ENCODE measurements around the gene RCE1.

RCE1 gene

GRCh38 chr11:66861038-66861773 is 18.0 kb downstream of the RCE1 start:
- H3K36me3 ChIP-seq (ENCODE audit: control insufficient read depth in 4 of 4, insufficient read depth in 4 of 4, low read length in 3 of 4), result peaks cover 0 to 21% (median 7%) of the 10 kb centered on the region in 4 experiments
- WGBS (ENCODE audit: insufficient coverage), result 93% methylated on average over 32 of the region's 32 CpGs
- H3K9me3 ChIP-seq (ENCODE audit: control extremely low read depth in 1 of 5, control insufficient read depth in 4 of 5, insufficient read depth in 2 of 5, low read depth in 1 of 5, low read length in 4 of 5), result no peaks in the 10 kb centered on the region
- H3K4me1 ChIP-seq (ENCODE audit: control extremely low read depth in 1 of 4, control insufficient read depth in 4 of 4, insufficient read depth in 4 of 4, low read length in 3 of 4), result peaks cover 0 to 14% (median 9%) of the 10 kb centered on the region in 4 experiments
- DNase-seq, result no peak
- no peak overlapping the region for H3K27ac ChIP-seq (ENCODE audit: insufficient read depth in 1 of 2, low read depth in 1 of 2, low read length in 2 of 2, poor library complexity in 1 of 2, severe bottlenecking in 2 of 2)
- ChIA-PET POLR2A (no interaction called here), CTCF (no interaction called here)
- no peaks in the 10 kb centered on the region for H3K27me3 ChIP-seq (replicated peaks in 2 of 5; ENCODE audit: control insufficient read depth in 4 of 5, insufficient read depth in 5 of 5, low read length in 4 of 5)
- H3K4me3 ChIP-seq (ENCODE audit: control insufficient read depth in 1 of 7, extremely low read depth in 1 of 7, insufficient read depth in 4 of 7, low read depth in 2 of 7, low read length in 6 of 7), result no peak overlapping the region

GRCh38 chr11:66861774-66862558 is 18.7 kb downstream of the RCE1 start:
- ChIA-PET CTCF (interaction anchor here (1.4 kb wide), 1 partner anchor 11 kb away, joined by 3 read pairs; no protein-coding TSS in a partner anchor), POLR2A (no interaction called here)
- 96% methylated on average over 23 of the region's 30 CpGs for WGBS (ENCODE audit: insufficient coverage)
- Histone ChIP-seq H3K4me3 (ENCODE audit: control insufficient read depth in 1 of 7, extremely low read depth in 1 of 7, insufficient read depth in 4 of 7, low read depth in 2 of 7, low read length in 6 of 7) (no peak overlapping the region), H3K27me3 (replicated peaks in 2 of 5; ENCODE audit: control insufficient read depth in 4 of 5, insufficient read depth in 5 of 5, low read length in 4 of 5) (no peaks in the 10 kb centered on the region), H3K36me3 (ENCODE audit: control insufficient read depth in 4 of 4, insufficient read depth in 4 of 4, low read length in 3 of 4) (peaks cover 0 to 21% (median 7%) of the 10 kb centered on the region in 4 experiments), H3K9me3 (ENCODE audit: control extremely low read depth in 1 of 5, control insufficient read depth in 4 of 5, insufficient read depth in 2 of 5, low read depth in 1 of 5, low read length in 4 of 5) (no peaks in the 10 kb centered on the region), H3K4me1 (ENCODE audit: control extremely low read depth in 1 of 4, control insufficient read depth in 4 of 4, insufficient read depth in 4 of 4, low read length in 3 of 4) (peaks cover 0 to 10% (median 5%) of the 10 kb centered on the region in 4 experiments), H3K27ac (ENCODE audit: insufficient read depth in 1 of 2, low read depth in 1 of 2, low read length in 2 of 2, poor library complexity in 1 of 2, severe bottlenecking in 2 of 2) (no peak overlapping the region)
- no peak for DNase-seq

GRCh38 chr11:66862559-66863037 is 19.4 kb downstream of the RCE1 start:
- POLR2A ChIA-PET, result no interaction called here
- no peaks in the 10 kb centered on the region for H3K9me3 ChIP-seq (ENCODE audit: control extremely low read depth in 1 of 5, control insufficient read depth in 4 of 5, insufficient read depth in 2 of 5, low read depth in 1 of 5, low read length in 4 of 5)
- H3K27ac ChIP-seq (ENCODE audit: insufficient read depth in 1 of 2, low read depth in 1 of 2, low read length in 2 of 2, poor library complexity in 1 of 2, severe bottlenecking in 2 of 2), result no peak overlapping the region
- CTCF ChIA-PET, result interaction anchor here (1.4 kb wide), 1 partner anchor 10 kb away, joined by 3 read pairs; no protein-coding TSS in a partner anchor
- no peaks in the 10 kb centered on the region for H3K27me3 ChIP-seq (replicated peaks in 2 of 5; ENCODE audit: control insufficient read depth in 4 of 5, insufficient read depth in 5 of 5, low read length in 4 of 5)
- DNase-seq, result no peak
- peaks cover 0 to 5% (median 1%) of the 10 kb centered on the region in 4 experiments for H3K4me1 ChIP-seq (ENCODE audit: control extremely low read depth in 1 of 4, control insufficient read depth in 4 of 4, insufficient read depth in 4 of 4, low read length in 3 of 4)
- H3K36me3 ChIP-seq (ENCODE audit: control insufficient read depth in 4 of 4, insufficient read depth in 4 of 4, low read length in 3 of 4), result peaks cover 0 to 21% (median 7%) of the 10 kb centered on the region in 4 experiments
- H3K4me3 ChIP-seq (ENCODE audit: control insufficient read depth in 1 of 7, extremely low read depth in 1 of 7, insufficient read depth in 4 of 7, low read depth in 2 of 7, low read length in 6 of 7), result no peak overlapping the region
- 97% methylated on average over 11 of the region's 11 CpGs for WGBS (ENCODE audit: insufficient coverage)

GRCh38 chr11:66863428-66864125 is 20.3 kb downstream of the RCE1 start:
- peaks cover 0 to 19% (median 7%) of the 10 kb centered on the region in 4 experiments for H3K36me3 ChIP-seq (ENCODE audit: control insufficient read depth in 4 of 4, insufficient read depth in 4 of 4, low read length in 3 of 4)
- ChIA-PET POLR2A (no interaction called here), CTCF (interaction anchor here (1.4 kb wide), 1 partner anchor 9 kb away, joined by 3 read pairs; no protein-coding TSS in a partner anchor)
- DNase-seq, result no peak
- peaks cover 0 to 2% (median under 1%) of the 10 kb centered on the region in 4 experiments for H3K4me1 ChIP-seq (ENCODE audit: control extremely low read depth in 1 of 4, control insufficient read depth in 4 of 4, insufficient read depth in 4 of 4, low read length in 3 of 4)
- 95% methylated on average over 30 of the region's 31 CpGs for WGBS (ENCODE audit: insufficient coverage)
- no peak overlapping the region for H3K27ac ChIP-seq (ENCODE audit: insufficient read depth in 1 of 2, low read depth in 1 of 2, low read length in 2 of 2, poor library complexity in 1 of 2, severe bottlenecking in 2 of 2)
- no peak overlapping the region for H3K4me3 ChIP-seq (ENCODE audit: control insufficient read depth in 1 of 7, extremely low read depth in 1 of 7, insufficient read depth in 4 of 7, low read depth in 2 of 7, low read length in 6 of 7)
- no peaks in the 10 kb centered on the region for H3K27me3 ChIP-seq (replicated peaks in 2 of 5; ENCODE audit: control insufficient read depth in 4 of 5, insufficient read depth in 5 of 5, low read length in 4 of 5)
- H3K9me3 ChIP-seq (ENCODE audit: control extremely low read depth in 1 of 5, control insufficient read depth in 4 of 5, insufficient read depth in 2 of 5, low read depth in 1 of 5, low read length in 4 of 5), result no peaks in the 10 kb centered on the region

- peaks cover 0 to 7% (median 5%) of the 10 kb centered on the region in 4 experiments for H3K4me1 ChIP-seq (ENCODE audit: control extremely low read depth in 1 of 4, control insufficient read depth in 4 of 4, insufficient read depth in 4 of 4, low read length in 3 of 4)
- ChIA-PET CTCF (interaction anchor here (1.1 kb wide), 1 partner anchor 9 kb away, joined by 4 read pairs; no protein-coding TSS in a partner anchor), POLR2A (no interaction called here)
- DNase-seq, result no peak
- no peaks in the 10 kb centered on the region for H3K27me3 ChIP-seq (replicated peaks in 2 of 5; ENCODE audit: control insufficient read depth in 4 of 5, insufficient read depth in 5 of 5, low read length in 4 of 5)
- H3K27ac ChIP-seq (ENCODE audit: insufficient read depth in 1 of 2, low read depth in 1 of 2, low read length in 2 of 2, poor library complexity in 1 of 2, severe bottlenecking in 2 of 2), result no peak overlapping the region
- no peaks in the 10 kb centered on the region for H3K9me3 ChIP-seq (ENCODE audit: control extremely low read depth in 1 of 5, control insufficient read depth in 4 of 5, insufficient read depth in 2 of 5, low read depth in 1 of 5, low read length in 4 of 5)
- no peak overlapping the region for H3K4me3 ChIP-seq (ENCODE audit: control insufficient read depth in 1 of 7, extremely low read depth in 1 of 7, insufficient read depth in 4 of 7, low read depth in 2 of 7, low read length in 6 of 7)
- WGBS (ENCODE audit: insufficient coverage), result 87% methylated on average over 21 of the region's 35 CpGs
- peaks cover 0 to 11% (median 4%) of the 10 kb centered on the region in 4 experiments for H3K36me3 ChIP-seq (ENCODE audit: control insufficient read depth in 4 of 4, insufficient read depth in 4 of 4, low read length in 3 of 4)
These were observed 21.1 kb downstream of the RCE1 start for GRCh38 chr11:66864172-66864901.

- H3K27me3 ChIP-seq (replicated peaks in 2 of 5; ENCODE audit: control insufficient read depth in 4 of 5, insufficient read depth in 5 of 5, low read length in 4 of 5), result no peaks in the 10 kb centered on the region
- H3K36me3 ChIP-seq (ENCODE audit: control insufficient read depth in 4 of 4, insufficient read depth in 4 of 4, low read length in 3 of 4), result peaks cover 0 to 8% (median 3%) of the 10 kb centered on the region in 4 experiments
- DNase-seq, result no peak
- no peak overlapping the region for H3K27ac ChIP-seq (ENCODE audit: insufficient read depth in 1 of 2, low read depth in 1 of 2, low read length in 2 of 2, poor library complexity in 1 of 2, severe bottlenecking in 2 of 2)
- WGBS (ENCODE audit: insufficient coverage), result 88% methylated on average over 18 of the region's 23 CpGs
- H3K9me3 ChIP-seq (ENCODE audit: control extremely low read depth in 1 of 5, control insufficient read depth in 4 of 5, insufficient read depth in 2 of 5, low read depth in 1 of 5, low read length in 4 of 5), result no peaks in the 10 kb centered on the region
- ChIA-PET POLR2A (no interaction called here), CTCF (interaction anchor here (0.5 to 1.1 kb wide), 3 partner anchors 10 to 207 kb away, joined by 3 to 4 read pairs (median 3); no protein-coding TSS in a partner anchor)
- H3K4me1 ChIP-seq (ENCODE audit: control extremely low read depth in 1 of 4, control insufficient read depth in 4 of 4, insufficient read depth in 4 of 4, low read length in 3 of 4), result peaks cover 0 to 7% (median 5%) of the 10 kb centered on the region in 4 experiments
- H3K4me3 ChIP-seq (ENCODE audit: control insufficient read depth in 1 of 7, extremely low read depth in 1 of 7, insufficient read depth in 4 of 7, low read depth in 2 of 7, low read length in 6 of 7), result no peak overlapping the region
These were observed 21.9 kb downstream of the RCE1 start for GRCh38 chr11:66864924-66865697.
